ENCODE measurements around the gene USH2A.

DNA sequence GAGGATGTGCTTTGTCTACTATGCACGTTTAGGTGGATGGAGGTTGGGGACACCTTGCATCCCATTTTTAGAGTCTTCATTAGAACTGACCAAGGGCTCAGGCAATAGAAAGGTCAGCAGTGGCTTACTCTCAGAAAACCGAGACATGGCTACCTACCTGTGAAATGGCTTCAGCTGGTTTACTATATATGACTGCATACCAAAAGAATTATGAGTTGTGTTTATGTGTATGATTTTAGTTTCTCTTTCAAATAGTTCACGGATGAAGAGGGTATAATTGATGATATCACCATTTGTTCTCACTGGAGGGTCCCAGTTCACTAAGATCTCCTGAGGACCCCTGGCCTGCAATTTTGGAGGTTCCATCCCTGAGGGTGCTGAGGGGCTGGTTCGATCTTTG lies 749.3 kb downstream of the USH2A start:
- TF ChIP-seq TAF1 (IDR thresholded peaks at IDR 0.05; ENCODE audit: borderline replicate concordance, low read depth, low read length) (no peak), POLR2AphosphoS5 (IDR thresholded peaks at IDR 0.05; ENCODE audit: low read depth, low read length) (no peak)
